Measurements from ENCODE around the gene HOXD9. TPM values are rescaled to one million over a fixed set of nuclear protein-coding genes. Genes with fewer than 3 reads are reported as not detected.

The HOXD9 gene
- total RNA-seq, 1 experiment from 2014 or later, result not detected

DNA sequence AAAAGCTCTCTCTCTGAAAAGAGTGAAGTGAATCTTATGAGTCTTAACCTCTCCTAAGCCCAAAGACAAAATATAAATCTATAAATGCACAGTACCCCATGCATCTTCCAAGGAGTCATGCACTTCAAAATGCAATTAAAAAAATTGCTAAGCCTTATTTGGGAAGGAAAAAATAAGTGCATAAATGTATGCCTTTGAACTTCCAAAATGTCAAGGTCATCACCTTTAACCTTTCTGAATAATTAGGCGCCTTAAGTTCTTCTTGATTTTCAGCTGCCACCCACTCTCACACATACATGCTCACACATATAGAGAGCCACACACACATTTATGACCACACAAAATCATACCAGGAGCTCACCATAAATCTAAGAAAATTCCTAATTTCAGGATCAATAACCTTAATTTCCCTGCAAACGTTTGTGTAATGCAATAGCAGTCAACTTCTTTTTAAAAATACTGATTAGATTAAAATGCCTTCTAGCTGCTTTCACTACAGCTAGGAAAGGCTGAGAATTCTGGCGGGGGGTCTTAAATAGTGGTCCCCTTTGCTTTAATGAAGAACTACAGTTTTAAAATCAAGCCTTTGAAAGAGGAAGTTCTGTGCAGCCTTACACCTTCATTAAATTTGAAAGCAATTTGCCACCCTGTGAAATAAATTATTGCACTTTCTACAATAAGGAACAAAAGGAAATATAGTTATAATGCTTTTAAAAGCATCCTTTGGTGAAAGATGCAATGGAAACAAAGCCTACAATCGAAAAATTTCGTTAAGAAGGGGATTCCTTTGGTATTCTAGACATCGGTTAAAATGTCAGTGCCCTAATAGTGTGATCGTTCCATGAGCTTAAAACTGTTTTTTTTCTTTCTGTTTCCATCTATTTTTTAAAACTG lies 11.9 kb upstream of the HOXD9 start (continued):
- TF ChIP-seq, protein P1, sequence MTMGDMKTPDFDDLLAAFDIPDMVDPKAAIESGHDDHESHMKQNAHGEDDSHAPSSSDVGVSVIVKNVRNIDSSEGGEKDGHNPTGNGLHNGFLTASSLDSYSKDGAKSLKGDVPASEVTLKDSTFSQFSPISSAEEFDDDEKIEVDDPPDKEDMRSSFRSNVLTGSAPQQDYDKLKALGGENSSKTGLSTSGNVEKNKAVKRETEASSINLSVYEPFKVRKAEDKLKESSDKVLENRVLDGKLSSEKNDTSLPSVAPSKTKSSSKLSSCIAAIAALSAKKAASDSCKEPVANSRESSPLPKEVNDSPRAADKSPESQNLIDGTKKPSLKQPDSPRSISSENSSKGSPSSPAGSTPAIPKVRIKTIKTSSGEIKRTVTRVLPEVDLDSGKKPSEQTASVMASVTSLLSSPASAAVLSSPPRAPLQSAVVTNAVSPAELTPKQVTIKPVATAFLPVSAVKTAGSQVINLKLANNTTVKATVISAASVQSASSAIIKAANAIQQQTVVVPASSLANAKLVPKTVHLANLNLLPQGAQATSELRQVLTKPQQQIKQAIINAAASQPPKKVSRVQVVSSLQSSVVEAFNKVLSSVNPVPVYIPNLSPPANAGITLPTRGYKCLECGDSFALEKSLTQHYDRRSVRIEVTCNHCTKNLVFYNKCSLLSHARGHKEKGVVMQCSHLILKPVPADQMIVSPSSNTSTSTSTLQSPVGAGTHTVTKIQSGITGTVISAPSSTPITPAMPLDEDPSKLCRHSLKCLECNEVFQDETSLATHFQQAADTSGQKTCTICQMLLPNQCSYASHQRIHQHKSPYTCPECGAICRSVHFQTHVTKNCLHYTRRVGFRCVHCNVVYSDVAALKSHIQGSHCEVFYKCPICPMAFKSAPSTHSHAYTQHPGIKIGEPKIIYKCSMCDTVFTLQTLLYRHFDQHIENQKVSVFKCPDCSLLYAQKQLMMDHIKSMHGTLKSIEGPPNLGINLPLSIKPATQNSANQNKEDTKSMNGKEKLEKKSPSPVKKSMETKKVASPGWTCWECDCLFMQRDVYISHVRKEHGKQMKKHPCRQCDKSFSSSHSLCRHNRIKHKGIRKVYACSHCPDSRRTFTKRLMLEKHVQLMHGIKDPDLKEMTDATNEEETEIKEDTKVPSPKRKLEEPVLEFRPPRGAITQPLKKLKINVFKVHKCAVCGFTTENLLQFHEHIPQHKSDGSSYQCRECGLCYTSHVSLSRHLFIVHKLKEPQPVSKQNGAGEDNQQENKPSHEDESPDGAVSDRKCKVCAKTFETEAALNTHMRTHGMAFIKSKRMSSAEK (CRISPR knock-in tag; IDR thresholded peaks at IDR 0.05; ENCODE audit: borderline replicate concordance), result no peak
- TF ChIP-seq, protein P2, sequence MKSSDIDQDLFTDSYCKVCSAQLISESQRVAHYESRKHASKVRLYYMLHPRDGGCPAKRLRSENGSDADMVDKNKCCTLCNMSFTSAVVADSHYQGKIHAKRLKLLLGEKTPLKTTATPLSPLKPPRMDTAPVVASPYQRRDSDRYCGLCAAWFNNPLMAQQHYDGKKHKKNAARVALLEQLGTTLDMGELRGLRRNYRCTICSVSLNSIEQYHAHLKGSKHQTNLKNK (CRISPR knock-in tag; IDR thresholded peaks at IDR 0.05), result no peak
- TF ChIP-seq ELF4 (CRISPR knock-in tag; IDR thresholded peaks at IDR 0.05; ENCODE audit: low read depth), result no peak
- TF ChIP-seq ZNF423 (CRISPR knock-in tag; IDR thresholded peaks at IDR 0.05), result no peak
- TF ChIP-seq SMAD4 (CRISPR knock-in tag; IDR thresholded peaks at IDR 0.05), result no peak

DNA sequence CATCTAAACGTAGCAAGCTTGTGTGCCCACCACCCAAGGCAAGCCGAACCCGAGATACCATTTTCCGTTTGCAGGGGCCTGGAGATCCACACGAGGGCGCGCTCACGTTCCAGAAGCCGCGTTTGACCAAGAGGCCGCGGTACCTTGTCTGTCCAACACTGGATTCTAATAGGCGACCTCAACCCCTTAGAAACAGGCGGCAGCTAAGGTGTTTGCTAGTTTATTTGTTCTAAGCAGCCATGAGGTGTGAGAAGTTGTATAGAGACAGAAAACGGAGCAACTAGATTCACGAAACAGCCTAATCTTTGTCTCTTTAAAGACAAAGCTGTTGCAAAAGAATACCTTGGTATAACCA lies 11.2 kb upstream of the HOXD9 start:
- H3K36me3 Mint-ChIP-seq, result 0 out of 2 replicates have a peak, but pooled peaks cover 4% of the 10 kb centered on the region
- no peak overlapping the region for H3K27ac Mint-ChIP-seq
- peak; percentile 80 for DNase-seq (ENCODE audit: low spot score)
- peaks cover 29% of the 10 kb centered on the region for H3K4me1 Mint-ChIP-seq
- H3K4me3 Mint-ChIP-seq, result no peak overlapping the region
- no peaks in the 10 kb centered on the region for H3K9me3 Mint-ChIP-seq
- CTCF ChIA-PET, result interaction anchor here (0.6 to 2.2 kb wide), 14 partner anchors 10 to 547 kb away, joined by 3 to 15 read pairs (median 3); partner anchors contain the start of gene HOXD9
- peak; percentile 12 for ATAC-seq
- POLR2A ChIA-PET, result no interaction called here
- TF ChIP-seq ATF3 (CRISPR knock-in tag; conservative IDR thresholded peaks at IDR 0.05) (no peak), FOXP1 (CRISPR knock-in tag; IDR thresholded peaks at IDR 0.05; ENCODE audit: borderline replicate concordance) (no peak), MXD4 (CRISPR knock-in tag; IDR thresholded peaks at IDR 0.05; ENCODE audit: borderline replicate concordance) (no peak), GABPB1 (CRISPR knock-in tag; IDR thresholded peaks at IDR 0.05) (peak; percentile 26; the same call in 1 of the 2 replicates)
- TF ChIP-seq, protein P3, sequence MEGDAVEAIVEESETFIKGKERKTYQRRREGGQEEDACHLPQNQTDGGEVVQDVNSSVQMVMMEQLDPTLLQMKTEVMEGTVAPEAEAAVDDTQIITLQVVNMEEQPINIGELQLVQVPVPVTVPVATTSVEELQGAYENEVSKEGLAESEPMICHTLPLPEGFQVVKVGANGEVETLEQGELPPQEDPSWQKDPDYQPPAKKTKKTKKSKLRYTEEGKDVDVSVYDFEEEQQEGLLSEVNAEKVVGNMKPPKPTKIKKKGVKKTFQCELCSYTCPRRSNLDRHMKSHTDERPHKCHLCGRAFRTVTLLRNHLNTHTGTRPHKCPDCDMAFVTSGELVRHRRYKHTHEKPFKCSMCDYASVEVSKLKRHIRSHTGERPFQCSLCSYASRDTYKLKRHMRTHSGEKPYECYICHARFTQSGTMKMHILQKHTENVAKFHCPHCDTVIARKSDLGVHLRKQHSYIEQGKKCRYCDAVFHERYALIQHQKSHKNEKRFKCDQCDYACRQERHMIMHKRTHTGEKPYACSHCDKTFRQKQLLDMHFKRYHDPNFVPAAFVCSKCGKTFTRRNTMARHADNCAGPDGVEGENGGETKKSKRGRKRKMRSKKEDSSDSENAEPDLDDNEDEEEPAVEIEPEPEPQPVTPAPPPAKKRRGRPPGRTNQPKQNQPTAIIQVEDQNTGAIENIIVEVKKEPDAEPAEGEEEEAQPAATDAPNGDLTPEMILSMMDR (IDR thresholded peaks at IDR 0.05), result peak; percentile 40; the same call in 1 of the 2 replicates
- TF ChIP-seq, protein P2 (CRISPR knock-in tag; IDR thresholded peaks at IDR 0.05), result no peak
- TF ChIP-seq, protein P4, sequence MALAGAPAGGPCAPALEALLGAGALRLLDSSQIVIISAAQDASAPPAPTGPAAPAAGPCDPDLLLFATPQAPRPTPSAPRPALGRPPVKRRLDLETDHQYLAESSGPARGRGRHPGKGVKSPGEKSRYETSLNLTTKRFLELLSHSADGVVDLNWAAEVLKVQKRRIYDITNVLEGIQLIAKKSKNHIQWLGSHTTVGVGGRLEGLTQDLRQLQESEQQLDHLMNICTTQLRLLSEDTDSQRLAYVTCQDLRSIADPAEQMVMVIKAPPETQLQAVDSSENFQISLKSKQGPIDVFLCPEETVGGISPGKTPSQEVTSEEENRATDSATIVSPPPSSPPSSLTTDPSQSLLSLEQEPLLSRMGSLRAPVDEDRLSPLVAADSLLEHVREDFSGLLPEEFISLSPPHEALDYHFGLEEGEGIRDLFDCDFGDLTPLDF (CRISPR knock-in tag; IDR thresholded peaks at IDR 0.05), result no peak
- H3K27me3 Mint-ChIP-seq (ENCODE audit: low read depth), result peaks cover 98% of the 10 kb centered on the region

GRCh38 chr2:176111846-176112374 lies 10.6 kb upstream of the HOXD9 start:
- DNase-seq (ENCODE audit: low spot score) (no peak), ATAC-seq (no peak)
- no peak overlapping the region for H3K4me3 Mint-ChIP-seq
- POLR2A ChIA-PET, result no interaction called here
- H3K36me3 Mint-ChIP-seq, result 0 out of 2 replicates have a peak, but pooled peaks cover 7% of the 10 kb centered on the region
- H3K27ac Mint-ChIP-seq, result no peak overlapping the region
- peaks cover 3% of the 10 kb centered on the region for H3K9me3 Mint-ChIP-seq
- CTCF ChIA-PET, result interaction anchor here (0.6 to 2.2 kb wide), 11 partner anchors 9 to 548 kb away, joined by 3 to 15 read pairs (median 3); partner anchors contain the start of gene HOXD9
- peaks cover 27% of the 10 kb centered on the region for H3K4me1 Mint-ChIP-seq
- peaks cover 98% of the 10 kb centered on the region for H3K27me3 Mint-ChIP-seq (ENCODE audit: low read depth)
- no peak for TF ChIP-seq FOXP1 (CRISPR knock-in tag; IDR thresholded peaks at IDR 0.05; ENCODE audit: borderline replicate concordance)
- TF ChIP-seq CBFB (CRISPR knock-in tag; IDR thresholded peaks at IDR 0.05; ENCODE audit: low read depth), result no peak
- TF ChIP-seq ZNF423 (CRISPR knock-in tag; IDR thresholded peaks at IDR 0.05), result no peak
- TF ChIP-seq GABPB1 (CRISPR knock-in tag; IDR thresholded peaks at IDR 0.05), result no peak
- no peak for TF ChIP-seq RORB (CRISPR knock-in tag; IDR thresholded peaks at IDR 0.05)
- no peak for TF ChIP-seq NFATC4 (CRISPR knock-in tag; IDR thresholded peaks at IDR 0.05)
- no peak for TF ChIP-seq NFE2L1 (CRISPR knock-in tag; IDR thresholded peaks at IDR 0.05)
- no peak for TF ChIP-seq JUN (CRISPR knock-in tag; IDR thresholded peaks at IDR 0.05)
- TF ChIP-seq ETV6 (CRISPR knock-in tag; IDR thresholded peaks at IDR 0.05), result no peak
- no peak for TF ChIP-seq ATF3 (CRISPR knock-in tag; conservative IDR thresholded peaks at IDR 0.05)
- TF ChIP-seq RELA (CRISPR knock-in tag; IDR thresholded peaks at IDR 0.05; ENCODE audit: borderline replicate concordance), result no peak
- TF ChIP-seq, protein P5, sequence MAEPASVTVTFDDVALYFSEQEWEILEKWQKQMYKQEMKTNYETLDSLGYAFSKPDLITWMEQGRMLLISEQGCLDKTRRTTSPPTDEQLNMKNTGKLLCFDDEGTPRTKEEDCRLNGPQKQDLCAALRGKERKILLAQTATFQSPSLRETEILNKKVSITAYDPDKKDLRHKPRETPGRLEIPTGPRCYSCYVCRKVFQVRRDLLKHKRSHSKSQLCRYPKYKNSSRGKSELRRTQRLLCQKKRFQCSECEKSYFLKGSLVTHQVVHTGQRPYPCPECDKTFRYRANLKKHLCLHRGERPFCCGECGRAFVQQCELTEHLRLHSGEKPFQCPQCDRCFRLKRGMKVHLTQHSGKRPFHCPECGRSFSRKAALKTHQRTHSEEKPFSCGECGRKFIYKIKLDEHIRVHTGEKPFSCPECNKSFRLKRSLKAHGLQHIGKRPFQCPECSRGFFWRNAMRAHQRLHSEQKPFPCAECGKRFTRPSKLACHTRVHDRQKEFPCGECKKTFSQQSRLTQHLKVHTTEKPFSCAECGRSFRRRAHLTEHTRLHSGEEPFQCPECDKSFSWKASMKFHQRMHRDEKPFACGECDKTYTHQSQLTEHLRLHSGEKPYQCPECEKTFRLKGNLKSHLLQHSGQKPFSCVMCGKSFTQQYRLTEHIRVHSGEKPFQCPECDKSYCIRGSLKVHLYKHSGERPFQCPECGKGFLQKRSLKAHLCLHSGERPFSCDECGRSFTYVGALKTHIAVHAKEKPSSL (CRISPR knock-in tag; conservative IDR thresholded peaks at IDR 0.05), result no peak

All from WTC11 (cell line).